Left ventricle myocardium inferior (tissue), 1 donor: ENCODE results near the gene RUNX1. TPM values are rescaled to one million over a fixed set of nuclear protein-coding genes. Genes with fewer than 3 reads are reported as not detected.

Source experiments
- DNase-seq: peaks from one replicate; pipeline ENCODE4 v3.0.0-alpha.2; 2020
- H3K27ac ChIP-seq: fragments of 200-600 bp; replicated peaks from 2 replicates; pipeline ENCODE4 v1.8.0; 2021
- H3K27me3 ChIP-seq: fragments of 200-600 bp; 2 replicates; pipeline ENCODE4 v1.8.0; 2021; ENCODE audit warnings: low read depth
- H3K36me3 ChIP-seq: fragments of 200-600 bp; 2 replicates; pipeline ENCODE4 v1.8.0; 2021
- H3K4me1 ChIP-seq: fragments of 200-600 bp; 2 replicates; pipeline ENCODE4 v1.8.0; 2021
- H3K4me3 ChIP-seq: fragments of 200-600 bp; 2 replicates; pipeline ENCODE4 v1.8.0; 2021; ENCODE audit warnings: mild to moderate bottlenecking, moderate library complexity
- H3K9me3 ChIP-seq: fragments of 200-600 bp; replicated peaks from 2 replicates; pipeline ENCODE4 v1.8.0; 2021
- intact Hi-C: fragments of 100-400 bp; cut with micrococcal nuclease; formaldehyde crosslinking; loops from one replicate; pipeline ENCODE4 v1.11.0; 2022
- total RNA-seq: library from RNA; stranded (reverse); fragmentation: NEBNext Ultra II Directional; extraction: Animal tissue kit (Norgen Biotek cat#: 25700); gene quantifications from one replicate; pipeline ENCODE4 v1.2.1, GENCODE V29; 2021
- TF ChIP-seq, protein P1 (sequence below): fragments of 200-600 bp; IDR thresholded peaks from 2 replicates; pipeline ENCODE4 v1.8.0; 2021; ENCODE audit warnings: antibody characterized with exemption, mild to moderate bottlenecking, borderline replicate concordance
- donor health status: DM: no; HTN: yes; CAD: no; lungs with severe emphysema.

RUNX1 gene
- total RNA-seq, 1 donor from 2014 or later = 1.5 TPM

DNA sequence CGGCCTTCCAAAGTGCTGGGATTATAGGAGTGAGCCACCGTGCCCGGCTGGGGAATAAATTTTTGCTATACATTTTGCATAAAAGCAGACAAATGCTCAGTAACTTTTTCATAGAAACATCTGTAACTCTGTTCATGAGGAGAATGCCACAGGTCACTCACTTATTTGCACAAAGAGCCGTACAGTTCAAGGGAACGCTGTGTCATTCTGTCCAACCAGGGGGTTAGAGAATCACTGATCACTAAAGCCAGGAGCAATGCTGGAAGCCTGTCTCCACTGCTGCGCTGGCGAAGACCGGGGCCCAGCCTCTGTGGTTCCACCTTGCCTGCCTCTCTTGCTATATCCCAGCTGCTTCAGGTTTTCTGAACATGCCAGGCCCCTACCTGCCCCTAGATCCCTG lies 58.3 kb downstream of the RUNX1 start:
- intact Hi-C loops = no loop called here
- no peak for DNase-seq
- TF ChIP-seq, protein P1, sequence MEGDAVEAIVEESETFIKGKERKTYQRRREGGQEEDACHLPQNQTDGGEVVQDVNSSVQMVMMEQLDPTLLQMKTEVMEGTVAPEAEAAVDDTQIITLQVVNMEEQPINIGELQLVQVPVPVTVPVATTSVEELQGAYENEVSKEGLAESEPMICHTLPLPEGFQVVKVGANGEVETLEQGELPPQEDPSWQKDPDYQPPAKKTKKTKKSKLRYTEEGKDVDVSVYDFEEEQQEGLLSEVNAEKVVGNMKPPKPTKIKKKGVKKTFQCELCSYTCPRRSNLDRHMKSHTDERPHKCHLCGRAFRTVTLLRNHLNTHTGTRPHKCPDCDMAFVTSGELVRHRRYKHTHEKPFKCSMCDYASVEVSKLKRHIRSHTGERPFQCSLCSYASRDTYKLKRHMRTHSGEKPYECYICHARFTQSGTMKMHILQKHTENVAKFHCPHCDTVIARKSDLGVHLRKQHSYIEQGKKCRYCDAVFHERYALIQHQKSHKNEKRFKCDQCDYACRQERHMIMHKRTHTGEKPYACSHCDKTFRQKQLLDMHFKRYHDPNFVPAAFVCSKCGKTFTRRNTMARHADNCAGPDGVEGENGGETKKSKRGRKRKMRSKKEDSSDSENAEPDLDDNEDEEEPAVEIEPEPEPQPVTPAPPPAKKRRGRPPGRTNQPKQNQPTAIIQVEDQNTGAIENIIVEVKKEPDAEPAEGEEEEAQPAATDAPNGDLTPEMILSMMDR = no peak
- H3K9me3 ChIP-seq = no peaks in the 10 kb centered on the region
- no peak overlapping the region for H3K27ac ChIP-seq
- H3K36me3 ChIP-seq = no peaks in the 10 kb centered on the region
- peaks cover 56% of the 10 kb centered on the region for H3K27me3 ChIP-seq
- H3K4me1 ChIP-seq = no peaks in the 10 kb centered on the region
- H3K4me3 ChIP-seq = no peak overlapping the region

DNA sequence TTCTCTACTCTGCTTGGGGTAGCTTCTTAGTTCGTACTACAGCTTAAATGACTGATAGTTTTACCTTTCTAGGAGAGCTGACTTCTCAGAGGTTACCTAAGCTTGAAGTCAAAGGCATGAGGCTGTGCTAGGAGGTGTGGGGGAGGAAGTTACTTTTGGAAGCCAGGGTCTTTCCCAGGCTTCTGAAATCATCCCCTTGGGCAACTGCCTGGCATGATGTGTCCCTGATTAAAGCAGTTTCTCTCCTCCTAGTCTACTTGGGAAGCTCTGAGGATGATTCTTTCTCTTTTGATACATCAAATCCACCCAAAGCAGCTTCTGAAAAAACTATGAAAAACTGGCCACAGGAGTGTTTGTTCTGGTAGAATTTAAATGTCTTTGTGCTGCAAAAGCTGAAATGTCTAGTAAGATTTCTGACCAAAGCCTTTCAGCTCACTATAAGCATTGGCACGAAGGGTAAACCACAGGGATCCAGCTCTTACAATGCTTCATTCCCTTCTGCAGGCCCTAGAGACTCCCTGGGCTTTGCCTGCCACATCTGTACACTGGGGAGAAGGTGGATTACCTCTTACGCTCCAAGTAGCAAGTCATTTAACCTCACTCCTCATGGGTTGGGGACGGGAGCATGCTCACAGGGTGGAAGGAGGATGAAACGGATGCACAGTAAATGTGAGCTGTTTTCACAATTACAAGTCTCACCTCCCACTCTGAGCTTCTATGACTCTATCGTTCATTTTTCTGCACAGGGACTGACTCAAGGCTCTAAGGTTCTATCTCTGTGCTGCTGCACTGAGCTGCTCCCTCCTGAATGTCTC lies 59.6 kb downstream of the RUNX1 start:
- no peak overlapping the region for H3K27ac ChIP-seq
- intact Hi-C loops = no loop called here

GRCh38 chr21:34988625-34989024 lies 60.5 kb downstream of the RUNX1 start:
- Histone ChIP-seq H3K4me3 (no peak overlapping the region), H3K27ac (no peak overlapping the region), H3K27me3 (peaks cover 71% of the 10 kb centered on the region), H3K36me3 (no peaks in the 10 kb centered on the region), H3K9me3 (no peaks in the 10 kb centered on the region), H3K4me1 (no peaks in the 10 kb centered on the region)
- TF ChIP-seq, protein P1 = no peak
- intact Hi-C loops = no loop called here
- no peak for DNase-seq

More for the DNA sequence above, 59.6 kb downstream of the RUNX1 start:
- DNase-seq = no peak
- peaks cover 64% of the 10 kb centered on the region for H3K27me3 ChIP-seq
- TF ChIP-seq, protein P1 = no peak
- H3K4me1 ChIP-seq = no peaks in the 10 kb centered on the region
- no peaks in the 10 kb centered on the region for H3K36me3 ChIP-seq
- no peak overlapping the region for H3K4me3 ChIP-seq
- no peaks in the 10 kb centered on the region for H3K9me3 ChIP-seq

GRCh38 chr21:34988139-34988538 lies 61.0 kb downstream of the RUNX1 start:
- H3K27ac ChIP-seq = no peak overlapping the region
- H3K27me3 ChIP-seq = peaks cover 71% of the 10 kb centered on the region
- no peaks in the 10 kb centered on the region for H3K36me3 ChIP-seq
- TF ChIP-seq, protein P1 = no peak
- DNase-seq = no peak
- H3K4me3 ChIP-seq = no peak overlapping the region
- no peaks in the 10 kb centered on the region for H3K9me3 ChIP-seq
- no peaks in the 10 kb centered on the region for H3K4me1 ChIP-seq
- intact Hi-C loops = no loop called here

GRCh38 chr21:34987501-34988072 lies 61.5 kb downstream of the RUNX1 start:
- H3K4me3 ChIP-seq = no peak overlapping the region
- TF ChIP-seq, protein P1 = no peak
- H3K4me1 ChIP-seq = no peaks in the 10 kb centered on the region
- H3K27ac ChIP-seq = no peak overlapping the region
- no peaks in the 10 kb centered on the region for H3K9me3 ChIP-seq
- intact Hi-C loops = no loop called here
- peaks cover 67% of the 10 kb centered on the region for H3K27me3 ChIP-seq
- no peaks in the 10 kb centered on the region for H3K36me3 ChIP-seq
- no peak for DNase-seq
